SK-N-SH treated with all-trans-retinoic acid at 6 μM for 48 hours (cell line): Measurements from ENCODE around the gene GVQW3.

Experiments used
- ARNTL ChIP-seq: fragments of 450-650 bp; formaldehyde crosslinking; IDR thresholded peaks from 2 replicates; pipeline ENCODE4 v1.5.0; 2020; ENCODE audit warnings: low read depth, mild to moderate bottlenecking, moderate library complexity, borderline replicate concordance
- CSDC2 ChIP-seq: fragments of 250-450 bp; sonication (Bioruptor Pico); IDR thresholded peaks from 2 replicates; pipeline ENCODE4 v1.5.0; 2020; ENCODE audit warnings: mild to moderate bottlenecking, moderate library complexity
- OSR1 ChIP-seq: fragments of 250-450 bp; sonication (Bioruptor Pico); IDR thresholded peaks from 2 replicates; pipeline ENCODE4 v1.8.0; 2022; ENCODE audit warnings: moderate library complexity, mild to moderate bottlenecking, inconsistent platforms
- PATZ1 ChIP-seq: fragments of 250-450 bp; sonication (Bioruptor Pico); IDR thresholded peaks from 2 replicates; pipeline ENCODE4 v1.8.0; 2020; ENCODE audit warnings: mild to moderate bottlenecking, moderate library complexity, borderline replicate concordance
- PPARA ChIP-seq: fragments of 250-450 bp; sonication (Bioruptor Pico); IDR thresholded peaks from 2 replicates; pipeline ENCODE4 v1.5.0; 2020; ENCODE audit warnings: mild to moderate bottlenecking, borderline replicate concordance
- RARB ChIP-seq: fragments of 250-450 bp; sonication (Bioruptor Pico); IDR thresholded peaks from 2 replicates; pipeline ENCODE4 v1.8.0; 2021; ENCODE audit warnings: mild to moderate bottlenecking, moderate library complexity
- SNAI2 ChIP-seq: fragments of 250-450 bp; sonication (Bioruptor Pico); IDR thresholded peaks from 2 replicates; pipeline ENCODE4 v1.5.0; 2020; ENCODE audit warnings: mild to moderate bottlenecking, moderate library complexity
- ZFP3 ChIP-seq: fragments of 250-450 bp; sonication (Bioruptor Pico); IDR thresholded peaks from 2 replicates; pipeline ENCODE4 v1.5.0; 2020; ENCODE audit warnings: mild to moderate bottlenecking, moderate library complexity
- ZFP30 ChIP-seq: fragments of 450-650 bp; formaldehyde crosslinking; IDR thresholded peaks from 2 replicates; pipeline ENCODE4 v1.5.0; 2022; ENCODE audit warnings: mild to moderate bottlenecking, moderate library complexity
- ZNF565 ChIP-seq: fragments of 450-650 bp; formaldehyde crosslinking; conservative IDR thresholded peaks from 2 replicates; pipeline ENCODE4 v1.5.0; 2020; ENCODE audit warnings: low read depth, mild to moderate bottlenecking, moderate library complexity
- ZNF70 ChIP-seq: fragments of 450-650 bp; formaldehyde crosslinking; IDR thresholded peaks from 2 replicates; pipeline ENCODE4 v1.5.0; 2020; ENCODE audit warnings: mild to moderate bottlenecking, moderate library complexity
- ZNF8 ChIP-seq: fragments of 450-650 bp; formaldehyde crosslinking; IDR thresholded peaks from 2 replicates; pipeline ENCODE4 v1.5.0; 2020; ENCODE audit warnings: mild to moderate bottlenecking, moderate library complexity
- TF ChIP-seq, protein P1 (sequence below): fragments of 250-450 bp; sonication (Bioruptor Pico); IDR thresholded peaks from 2 replicates; pipeline ENCODE4 v1.5.1; 2021; ENCODE audit warnings: mild to moderate bottlenecking, moderate library complexity
- TF ChIP-seq, protein P2 (sequence below): fragments of 250-450 bp; sonication (Bioruptor Pico); IDR thresholded peaks from 2 replicates; pipeline ENCODE4 v1.5.1; 2020; ENCODE audit warnings: low read depth, mild to moderate bottlenecking, moderate library complexity

DNA sequence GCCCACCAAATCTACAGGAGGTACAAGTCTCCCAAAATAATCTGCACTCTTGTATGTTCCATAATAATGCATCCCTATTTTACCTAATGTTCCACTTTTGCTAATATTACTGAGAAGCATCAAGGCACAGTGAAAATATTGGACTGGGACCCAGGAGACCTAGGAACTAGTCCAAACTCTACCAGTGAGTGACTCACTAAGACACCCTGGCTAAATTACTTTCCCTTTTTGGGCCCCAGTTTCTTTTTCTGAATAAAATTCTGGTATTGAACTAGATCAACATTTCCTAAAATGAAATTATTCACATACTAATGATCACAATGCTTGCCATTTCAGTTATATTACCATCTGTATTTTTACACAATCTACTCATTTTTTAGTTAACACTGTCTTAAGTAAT is 19.7 kb upstream of the GVQW3 start:
- TF ChIP-seq RARB (no peak), ARNTL (CRISPR knock-in tag) (no peak), SNAI2 (CRISPR knock-in tag) (no peak), PPARA (CRISPR knock-in tag) (no peak), ZFP3 (CRISPR knock-in tag) (no peak), ZFP30 (no peak), OSR1 (no peak), PATZ1 (CRISPR knock-in tag) (no peak), CSDC2 (CRISPR knock-in tag) (no peak), ZNF70 (CRISPR knock-in tag) (no peak), ZNF8 (CRISPR knock-in tag) (no peak), ZNF565 (CRISPR knock-in tag) (no peak)
- TF ChIP-seq, protein P1, sequence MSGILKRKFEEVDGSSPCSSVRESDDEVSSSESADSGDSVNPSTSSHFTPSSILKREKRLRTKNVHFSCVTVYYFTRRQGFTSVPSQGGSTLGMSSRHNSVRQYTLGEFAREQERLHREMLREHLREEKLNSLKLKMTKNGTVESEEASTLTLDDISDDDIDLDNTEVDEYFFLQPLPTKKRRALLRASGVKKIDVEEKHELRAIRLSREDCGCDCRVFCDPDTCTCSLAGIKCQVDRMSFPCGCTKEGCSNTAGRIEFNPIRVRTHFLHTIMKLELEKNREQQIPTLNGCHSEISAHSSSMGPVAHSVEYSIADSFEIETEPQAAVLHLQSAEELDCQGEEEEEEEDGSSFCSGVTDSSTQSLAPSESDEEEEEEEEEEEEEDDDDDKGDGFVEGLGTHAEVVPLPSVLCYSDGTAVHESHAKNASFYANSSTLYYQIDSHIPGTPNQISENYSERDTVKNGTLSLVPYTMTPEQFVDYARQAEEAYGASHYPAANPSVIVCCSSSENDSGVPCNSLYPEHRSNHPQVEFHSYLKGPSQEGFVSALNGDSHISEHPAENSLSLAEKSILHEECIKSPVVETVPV, result no peak
- TF ChIP-seq, protein P2, sequence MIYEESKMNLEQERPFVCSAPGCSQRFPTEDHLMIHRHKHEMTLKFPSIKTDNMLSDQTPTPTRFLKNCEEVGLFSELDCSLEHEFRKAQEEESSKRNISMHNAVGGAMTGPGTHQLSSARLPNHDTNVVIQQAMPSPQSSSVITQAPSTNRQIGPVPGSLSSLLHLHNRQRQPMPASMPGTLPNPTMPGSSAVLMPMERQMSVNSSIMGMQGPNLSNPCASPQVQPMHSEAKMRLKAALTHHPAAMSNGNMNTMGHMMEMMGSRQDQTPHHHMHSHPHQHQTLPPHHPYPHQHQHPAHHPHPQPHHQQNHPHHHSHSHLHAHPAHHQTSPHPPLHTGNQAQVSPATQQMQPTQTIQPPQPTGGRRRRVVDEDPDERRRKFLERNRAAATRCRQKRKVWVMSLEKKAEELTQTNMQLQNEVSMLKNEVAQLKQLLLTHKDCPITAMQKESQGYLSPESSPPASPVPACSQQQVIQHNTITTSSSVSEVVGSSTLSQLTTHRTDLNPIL, result no peak
